Chondrocyte (in vitro differentiated cells): ENCODE measurements around the gene ZNF497. TPM values are rescaled to one million over a fixed set of nuclear protein-coding genes. Genes with fewer than 3 reads are reported as not detected.
"Not testable (repeated sequence)": the region's sequence is repeated elsewhere in the genome, so short reads cannot be mapped to it uniquely, and the experiment has no call there.

Experiments
- DNase-seq: peaks from one replicate; pipeline ENCODE4 v3.0.0; 2021; ENCODE audit warnings: mixed read lengths, low spot score
- H3K27ac Mint-ChIP-seq: one replicate; pipeline ENCODE4 v1.8.0; 2021; ENCODE audit warnings: mild to moderate bottlenecking, moderate library complexity, mixed read lengths; ENCODE audit not compliant: unreplicated experiment
- H3K27me3 Mint-ChIP-seq: 2 replicates; pipeline ENCODE4 v1.8.0; 2021; ENCODE audit warnings: low read depth, mixed read lengths
- H3K36me3 Mint-ChIP-seq: 2 replicates; pipeline ENCODE4 v1.8.0; 2021; ENCODE audit warnings: low read depth, mixed read lengths
- H3K4me1 Mint-ChIP-seq: 2 replicates; pipeline ENCODE4 v1.8.0; 2021; ENCODE audit warnings: low read depth, mild to moderate bottlenecking, mixed read lengths
- H3K4me3 Mint-ChIP-seq: one replicate; pipeline ENCODE4 v1.8.0; 2021; ENCODE audit warnings: mild to moderate bottlenecking, moderate library complexity, mixed read lengths; ENCODE audit not compliant: unreplicated experiment
- H3K9me3 Mint-ChIP-seq: 2 replicates; pipeline ENCODE4 v1.8.0; 2021; ENCODE audit warnings: low read depth, mixed read lengths
- total RNA-seq: library from RNA; stranded (reverse); gene quantifications from 3 replicates; pipeline ENCODE4 v1.2.1, GENCODE V29; 2021
- TF ChIP-seq, protein P1 (sequence below): fragments of 200-600 bp; sonication (generic); IDR thresholded peaks from 2 replicates; pipeline ENCODE4 v1.5.0; 2021; ENCODE audit warnings: antibody characterized with exemption, mild to moderate bottlenecking, moderate library complexity

ZNF497 gene
- total RNA-seq, 1 donor from 2014 or later, result 0.65 TPM

- H3K4me1 Mint-ChIP-seq, result peaks cover 23% of the 10 kb centered on the region
- no peaks in the 10 kb centered on the region for H3K27me3 Mint-ChIP-seq
- no peak overlapping the region for H3K4me3 Mint-ChIP-seq
- H3K36me3 Mint-ChIP-seq, result peaks cover 8% of the 10 kb centered on the region
- TF ChIP-seq, protein P1, sequence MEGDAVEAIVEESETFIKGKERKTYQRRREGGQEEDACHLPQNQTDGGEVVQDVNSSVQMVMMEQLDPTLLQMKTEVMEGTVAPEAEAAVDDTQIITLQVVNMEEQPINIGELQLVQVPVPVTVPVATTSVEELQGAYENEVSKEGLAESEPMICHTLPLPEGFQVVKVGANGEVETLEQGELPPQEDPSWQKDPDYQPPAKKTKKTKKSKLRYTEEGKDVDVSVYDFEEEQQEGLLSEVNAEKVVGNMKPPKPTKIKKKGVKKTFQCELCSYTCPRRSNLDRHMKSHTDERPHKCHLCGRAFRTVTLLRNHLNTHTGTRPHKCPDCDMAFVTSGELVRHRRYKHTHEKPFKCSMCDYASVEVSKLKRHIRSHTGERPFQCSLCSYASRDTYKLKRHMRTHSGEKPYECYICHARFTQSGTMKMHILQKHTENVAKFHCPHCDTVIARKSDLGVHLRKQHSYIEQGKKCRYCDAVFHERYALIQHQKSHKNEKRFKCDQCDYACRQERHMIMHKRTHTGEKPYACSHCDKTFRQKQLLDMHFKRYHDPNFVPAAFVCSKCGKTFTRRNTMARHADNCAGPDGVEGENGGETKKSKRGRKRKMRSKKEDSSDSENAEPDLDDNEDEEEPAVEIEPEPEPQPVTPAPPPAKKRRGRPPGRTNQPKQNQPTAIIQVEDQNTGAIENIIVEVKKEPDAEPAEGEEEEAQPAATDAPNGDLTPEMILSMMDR, result no peak
- peak; percentile 83 for DNase-seq
- H3K27ac Mint-ChIP-seq, result no peak overlapping the region
- no peaks in the 10 kb centered on the region for H3K9me3 Mint-ChIP-seq
Measured at GRCh38 chr19:58351558-58351878, 11.0 kb downstream of the ZNF497 start.

GRCh38 chr19:58350871-58351557, 11.5 kb downstream of the ZNF497 start:
- no peaks in the 10 kb centered on the region for H3K27me3 Mint-ChIP-seq
- DNase-seq, result peak; percentile 67

GRCh38 chr19:58350001-58350861, 12.3 kb downstream of the ZNF497 start:
- no peaks in the 10 kb centered on the region for H3K9me3 Mint-ChIP-seq
- no peaks in the 10 kb centered on the region for H3K27me3 Mint-ChIP-seq
- H3K27ac Mint-ChIP-seq, result no peak overlapping the region
- peaks cover 34% of the 10 kb centered on the region for H3K4me1 Mint-ChIP-seq
- no peak overlapping the region for H3K4me3 Mint-ChIP-seq
- DNase-seq, result peak; percentile 90
- peaks cover 12% of the 10 kb centered on the region for H3K36me3 Mint-ChIP-seq
- TF ChIP-seq, protein P1, result no peak

More at GRCh38 chr19:58350871-58351557, 11.5 kb downstream of the ZNF497 start:
- no peak overlapping the region for H3K27ac Mint-ChIP-seq
- no peak overlapping the region for H3K4me3 Mint-ChIP-seq
- TF ChIP-seq, protein P1, result no peak
- peaks cover 27% of the 10 kb centered on the region for H3K4me1 Mint-ChIP-seq
- H3K36me3 Mint-ChIP-seq, result peaks cover 8% of the 10 kb centered on the region
- H3K9me3 Mint-ChIP-seq, result no peaks in the 10 kb centered on the region

GRCh38 chr19:58349590-58349989, 13.0 kb downstream of the ZNF497 start:
- H3K36me3 Mint-ChIP-seq, result peaks cover 12% of the 10 kb centered on the region
- no peak overlapping the region for H3K4me3 Mint-ChIP-seq
- no peaks in the 10 kb centered on the region for H3K9me3 Mint-ChIP-seq
- no peak for DNase-seq
- peaks cover 38% of the 10 kb centered on the region for H3K4me1 Mint-ChIP-seq
- no peak overlapping the region for H3K27ac Mint-ChIP-seq
- TF ChIP-seq, protein P1, result no peak
- no peaks in the 10 kb centered on the region for H3K27me3 Mint-ChIP-seq

GRCh38 chr19:58348080-58348479, 14.5 kb downstream of the ZNF497 start:
- Mint-ChIP-seq H3K27ac (peak overlapping the region; percentile 95), H3K36me3 (peaks cover 14% of the 10 kb centered on the region)
- not testable (repeated sequence) for H3K9me3 Mint-ChIP-seq

More at GRCh38 chr19:58348080-58348479, 14.5 kb downstream of the ZNF497 start:
- peak; percentile 10 for DNase-seq
- Mint-ChIP-seq H3K4me3 (peak overlapping the region; percentile 99), H3K4me1 (peaks cover 41% of the 10 kb centered on the region)
- H3K27me3 Mint-ChIP-seq, result not testable (repeated sequence)
